Stimulated activated CD4-positive, alpha-beta T cell treated with anti-CD3 and anti-CD28 coated beads, Interleukin-15, amount 100 ng/mL, for 24 hours (primary cell): Measurements from ENCODE around the gene GLYR1.
"Not testable (repeated sequence)": the region's sequence is repeated elsewhere in the genome, so short reads cannot be mapped to it uniquely, and the experiment has no call there.

ENCODE experiments used
- DNase-seq: peaks from one replicate; pipeline ENCODE4 v3.0.0-alpha.2; 2020

Gene GLYR1

DNA sequence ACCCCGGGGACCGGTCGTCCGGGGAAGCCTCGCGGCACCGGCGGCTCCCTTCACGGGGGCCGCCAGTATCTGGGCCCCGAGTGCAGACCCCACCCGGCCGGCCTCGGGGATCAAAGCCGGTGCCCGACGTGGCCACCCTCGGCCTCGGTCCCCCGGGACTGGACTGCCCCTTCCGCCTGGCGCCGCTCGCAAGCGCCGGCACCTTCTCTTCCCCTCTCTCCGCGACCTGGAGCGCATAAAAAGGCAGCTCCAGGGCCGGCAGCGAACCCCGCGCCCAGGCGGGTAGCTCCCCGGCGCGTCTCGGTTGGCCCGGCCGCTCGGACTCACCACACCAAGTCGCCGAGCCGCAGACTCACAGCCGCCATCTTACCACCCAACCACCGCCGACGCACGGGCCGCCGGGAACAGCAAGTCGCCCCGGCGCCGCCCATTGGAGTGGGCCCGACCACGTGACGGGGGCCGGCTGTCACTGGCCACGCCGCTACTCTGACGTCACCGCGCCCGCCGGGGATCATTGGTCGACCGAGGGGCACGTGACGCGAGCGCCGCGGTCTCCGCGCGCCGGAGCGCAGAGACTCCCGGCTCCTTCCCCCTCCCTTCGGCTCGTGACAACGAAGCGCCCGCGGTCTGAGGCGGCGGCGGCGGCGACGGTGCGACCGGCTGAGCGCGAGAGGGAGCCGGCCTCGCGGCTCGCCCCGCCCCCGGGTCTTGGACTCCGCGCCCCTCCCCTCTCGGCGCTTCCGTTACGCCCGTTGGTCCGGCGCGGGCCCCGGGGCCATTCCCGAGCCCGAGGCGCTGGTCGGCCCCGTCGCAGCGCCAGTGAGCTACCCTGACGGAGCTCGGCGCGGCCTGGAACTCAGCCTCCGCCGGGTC is at the start of gene GLYR1, which contains the start of gene UBN1:
Gene GLYR1, minus strand, starts transcription at position 388 of the 873 bp plus-strand sequence. Its CDS starts 23 bp downstream, at position 365.
Gene UBN1, plus strand, starts transcription at position 581 of the 873 bp plus-strand sequence. CDS start 5,437 bp downstream, outside the sequence.
- peak; percentile 100 for DNase-seq

DNA sequence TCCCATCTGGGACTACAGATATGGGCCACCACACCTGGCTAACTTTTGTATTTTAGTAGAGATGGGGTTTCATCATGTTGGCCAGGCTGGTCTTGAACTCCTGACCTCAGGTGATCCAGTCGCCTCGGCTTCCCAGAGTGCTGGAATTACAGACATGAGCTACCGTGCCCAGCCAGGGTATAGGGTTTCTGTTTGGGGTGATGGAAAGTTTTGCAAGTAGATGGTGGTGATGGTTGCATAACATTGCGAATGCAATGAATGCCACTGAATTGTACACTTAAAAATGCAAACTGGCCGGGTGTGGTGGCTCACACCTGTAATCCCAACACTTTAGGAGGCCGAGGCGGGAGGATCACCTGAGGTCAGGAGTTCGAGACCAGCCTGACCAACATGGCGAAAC is 49.7 kb upstream of the GLYR1 start:
- DNase-seq: not testable (repeated sequence)

- no peak for DNase-seq
Measured at GRCh38 chr16:4895366-4895765, 48.3 kb upstream of the GLYR1 start.

GRCh38 chr16:4894276-4895150 is 47.4 kb upstream of the GLYR1 start:
- no peak for DNase-seq

DNA sequence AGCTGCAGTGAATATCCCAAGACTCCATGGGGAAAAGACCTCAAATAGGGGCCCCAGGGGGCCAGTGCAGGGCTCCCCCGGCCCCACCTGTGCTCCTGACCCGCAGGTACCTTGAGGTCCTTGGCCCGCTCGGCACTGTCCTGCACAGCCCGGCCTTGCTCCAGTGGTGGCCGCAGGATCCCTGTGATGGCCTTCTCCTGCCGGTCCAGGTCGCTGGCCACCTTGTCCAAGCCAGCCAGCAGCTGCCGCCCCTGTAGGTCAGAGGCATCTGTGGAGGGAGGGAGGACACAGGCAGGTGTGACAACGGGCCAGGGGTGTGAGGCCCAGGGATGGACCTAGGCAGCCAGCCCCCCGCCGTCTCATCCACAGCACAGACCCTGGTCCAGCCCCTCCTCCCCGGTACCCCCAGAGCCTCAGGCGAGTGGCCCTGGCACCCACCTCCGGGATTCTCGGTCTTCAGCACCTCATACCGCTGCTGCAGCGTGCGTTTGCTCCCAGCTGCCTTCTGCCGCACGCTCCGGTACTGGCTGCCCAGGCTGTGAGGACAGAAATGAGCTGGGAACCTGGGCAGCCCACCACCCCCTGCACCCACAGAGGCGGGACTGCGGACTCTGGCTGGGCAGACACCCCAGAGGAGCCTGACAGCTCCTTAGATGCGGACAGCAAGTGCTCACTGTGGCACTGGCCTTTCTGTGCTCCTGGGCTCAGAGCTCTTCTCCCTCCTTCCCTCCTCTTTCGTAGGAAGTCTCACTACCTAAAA is 46.2 kb upstream of the GLYR1 start:
- DNase-seq: no peak

DNA sequence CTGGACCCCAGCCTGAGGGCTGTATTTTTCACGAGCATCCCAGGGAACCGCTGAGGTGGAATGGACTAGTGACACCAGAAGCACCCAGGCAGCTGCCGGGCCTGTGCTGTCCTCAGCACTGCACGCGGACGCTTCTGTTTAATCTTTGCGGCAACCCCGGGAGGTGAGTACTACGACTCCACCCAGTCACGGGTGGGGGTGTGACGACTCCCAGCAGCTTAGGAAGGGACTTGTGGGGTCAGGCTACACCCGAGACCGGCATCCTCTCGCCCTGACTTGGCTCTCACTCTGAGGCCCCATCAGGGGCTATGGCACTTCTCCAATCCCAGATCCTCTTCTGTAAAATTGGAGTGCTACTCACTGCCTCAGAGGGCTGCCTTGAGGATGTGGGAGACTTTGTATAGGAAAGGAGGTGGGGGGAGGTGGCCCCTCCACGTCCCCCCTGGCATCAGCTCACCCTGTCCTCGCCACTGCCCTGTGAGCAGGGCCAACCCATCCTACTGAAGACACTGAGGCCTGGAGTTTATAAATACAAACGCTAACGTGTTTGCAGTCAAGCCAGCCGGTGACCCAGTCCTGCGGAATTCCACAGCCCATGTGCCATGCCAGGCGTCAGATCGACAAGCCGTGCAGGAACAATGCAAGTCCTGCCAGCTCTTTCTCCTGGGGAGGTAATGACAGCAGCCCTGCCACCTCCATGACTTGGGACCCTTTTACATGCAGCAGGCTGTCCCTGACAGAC is 45.4 kb upstream of the GLYR1 start:
- no peak for DNase-seq

- no peak for DNase-seq
Measured at GRCh38 chr16:4891886-4892216, 44.8 kb upstream of the GLYR1 start.

- no peak for DNase-seq
Measured at GRCh38 chr16:4891097-4891885, 44.2 kb upstream of the GLYR1 start.

DNA sequence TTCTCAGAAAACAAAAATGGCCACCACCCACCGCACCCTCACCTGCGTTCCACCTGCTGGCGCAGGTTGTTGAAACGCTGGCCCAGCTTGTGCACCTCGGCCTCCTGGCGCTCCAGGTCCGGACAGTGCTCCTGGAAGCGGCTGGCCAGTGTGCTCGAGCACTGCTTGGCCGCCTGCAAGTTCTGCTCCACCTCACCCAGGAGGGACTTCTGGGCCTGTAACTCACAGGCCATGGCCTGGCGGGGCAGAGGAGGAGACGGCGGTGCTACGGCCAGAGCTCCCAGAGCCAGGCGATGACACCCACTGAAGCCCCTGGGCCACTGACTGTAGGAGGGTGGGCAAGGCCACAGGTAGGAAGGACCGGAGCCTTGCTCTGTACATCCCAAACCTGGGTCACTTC is 43.6 kb upstream of the GLYR1 start:
- DNase-seq: no peak

DNA sequence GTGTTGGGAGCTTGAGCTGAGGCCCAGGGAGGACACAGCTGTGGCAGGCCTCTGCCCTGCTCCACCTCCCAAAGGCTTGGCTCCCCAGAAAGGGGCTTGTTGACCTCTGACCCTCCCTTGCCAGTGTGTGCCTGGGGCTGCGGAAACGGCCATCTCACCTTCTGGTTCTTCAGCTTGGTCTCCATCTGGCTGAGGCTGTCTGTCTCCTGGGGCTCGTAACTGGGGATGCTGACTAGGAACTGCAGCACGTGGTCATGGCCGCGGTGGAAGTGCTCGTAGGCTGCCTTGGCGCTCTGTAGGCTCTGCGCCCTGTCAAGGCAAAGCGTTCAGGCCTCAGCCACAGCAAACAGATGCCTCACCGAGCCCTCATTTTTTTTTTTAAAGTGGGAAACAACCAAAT is 42.9 kb upstream of the GLYR1 start:
- no peak for DNase-seq

- no peak for DNase-seq
Measured at GRCh38 chr16:4888428-4889135, 41.5 kb upstream of the GLYR1 start.

DNA sequence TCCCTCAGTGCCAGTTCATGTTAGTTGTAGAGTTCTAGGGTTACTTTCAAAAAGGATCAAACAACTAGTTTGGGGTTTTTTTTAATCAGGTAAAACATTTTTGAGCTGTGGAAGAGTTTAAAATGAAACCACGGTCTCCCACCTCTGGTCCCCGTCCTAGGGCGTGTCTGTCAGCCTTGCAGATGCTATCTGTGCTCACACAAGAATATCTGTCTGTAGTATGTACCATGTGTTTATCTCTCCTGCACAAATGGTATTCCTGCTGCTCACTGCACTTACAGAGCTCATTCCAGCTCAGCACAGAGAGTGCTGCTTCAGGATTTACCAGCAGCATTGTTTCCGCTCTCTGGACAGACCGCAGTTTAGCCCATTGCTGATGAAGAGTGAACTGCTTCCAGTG is 39.1 kb upstream of the GLYR1 start:
- no peak for DNase-seq

DNA sequence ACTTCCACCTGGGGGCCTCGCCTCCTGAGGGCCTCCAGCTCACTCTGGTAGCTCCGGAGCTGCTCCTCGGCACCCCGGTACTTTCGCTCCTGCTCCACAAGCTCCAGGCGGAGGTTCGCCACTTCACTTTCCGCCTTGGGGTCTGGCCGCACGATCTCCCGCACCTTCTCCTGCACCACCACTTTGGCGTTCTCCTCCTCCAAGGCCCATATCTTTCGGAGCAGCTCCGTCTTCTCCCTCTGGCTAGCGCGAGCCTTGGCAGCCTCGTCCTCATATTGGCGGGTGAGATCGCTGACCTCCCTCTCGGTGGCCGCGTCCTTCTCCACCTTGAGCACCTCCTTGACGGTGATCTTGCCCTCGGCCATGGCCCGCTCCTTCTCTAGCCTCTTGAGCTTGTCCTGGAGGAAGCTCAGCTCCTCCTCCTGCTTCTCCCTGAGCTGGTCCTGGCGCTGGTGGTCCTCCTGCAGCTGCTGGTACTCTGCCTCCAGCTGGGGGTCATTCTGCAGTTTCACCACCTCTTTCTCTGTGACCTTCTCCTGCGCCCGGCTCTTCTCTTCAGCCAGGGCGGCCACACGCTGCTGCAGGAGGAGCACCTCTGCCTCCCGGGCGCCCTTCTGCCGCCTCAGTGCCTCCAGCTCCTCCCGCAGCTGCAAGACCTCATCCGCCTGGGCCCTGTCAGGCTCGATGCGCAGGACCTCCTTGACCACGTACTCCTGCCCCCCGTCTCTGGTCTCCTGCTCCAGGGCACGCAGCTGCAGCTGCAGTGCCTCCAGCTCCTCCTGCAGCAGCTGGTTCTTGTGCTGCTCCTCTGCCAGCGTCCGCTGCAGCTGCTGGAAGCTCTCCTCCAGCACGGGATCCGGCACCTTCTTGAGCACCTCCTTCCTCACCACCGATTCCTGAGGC is 38.1 kb upstream of the GLYR1 start:
- DNase-seq: no peak

DNA sequence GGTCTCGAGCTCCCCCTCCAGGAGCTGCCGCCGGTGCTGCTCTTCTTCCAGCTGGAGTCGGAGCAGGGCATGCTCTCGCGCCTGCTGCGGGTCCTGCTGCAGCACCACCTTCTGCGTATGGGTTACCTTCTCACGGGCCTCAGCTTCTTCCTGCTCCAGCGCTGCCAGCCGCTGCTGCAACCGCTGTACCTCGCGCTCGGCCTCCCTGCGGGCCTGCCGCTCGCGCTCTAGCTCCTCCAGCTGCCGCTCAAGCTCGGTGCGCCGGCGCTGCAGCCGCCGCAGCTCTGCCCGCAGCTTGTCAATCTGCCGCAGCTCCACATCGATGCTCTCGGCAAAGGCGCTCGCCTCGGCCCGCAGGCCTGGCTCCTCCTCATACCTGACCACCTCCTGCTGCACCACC is 37.1 kb upstream of the GLYR1 start:
- DNase-seq: no peak

DNA sequence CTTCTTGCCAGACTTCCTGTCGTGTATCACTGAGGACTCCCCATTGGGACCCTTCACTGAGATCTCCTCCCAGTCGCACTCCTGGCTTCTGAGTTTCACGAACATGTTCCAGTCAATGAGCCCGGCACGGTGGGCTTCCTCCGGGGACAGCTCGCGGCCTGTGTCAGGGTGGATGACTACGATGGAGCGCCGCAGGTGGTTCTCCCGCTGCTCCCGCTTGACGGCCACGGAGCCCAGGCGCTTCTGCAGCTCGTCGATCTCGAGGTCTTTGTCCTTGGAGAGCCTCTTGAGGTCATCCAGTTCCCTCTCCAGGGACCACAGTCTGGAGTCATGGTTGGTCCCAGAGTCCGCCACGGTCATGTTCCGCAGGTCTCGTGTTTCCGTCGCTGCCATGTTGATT is 36.4 kb upstream of the GLYR1 start:
- DNase-seq: no peak

DNA sequence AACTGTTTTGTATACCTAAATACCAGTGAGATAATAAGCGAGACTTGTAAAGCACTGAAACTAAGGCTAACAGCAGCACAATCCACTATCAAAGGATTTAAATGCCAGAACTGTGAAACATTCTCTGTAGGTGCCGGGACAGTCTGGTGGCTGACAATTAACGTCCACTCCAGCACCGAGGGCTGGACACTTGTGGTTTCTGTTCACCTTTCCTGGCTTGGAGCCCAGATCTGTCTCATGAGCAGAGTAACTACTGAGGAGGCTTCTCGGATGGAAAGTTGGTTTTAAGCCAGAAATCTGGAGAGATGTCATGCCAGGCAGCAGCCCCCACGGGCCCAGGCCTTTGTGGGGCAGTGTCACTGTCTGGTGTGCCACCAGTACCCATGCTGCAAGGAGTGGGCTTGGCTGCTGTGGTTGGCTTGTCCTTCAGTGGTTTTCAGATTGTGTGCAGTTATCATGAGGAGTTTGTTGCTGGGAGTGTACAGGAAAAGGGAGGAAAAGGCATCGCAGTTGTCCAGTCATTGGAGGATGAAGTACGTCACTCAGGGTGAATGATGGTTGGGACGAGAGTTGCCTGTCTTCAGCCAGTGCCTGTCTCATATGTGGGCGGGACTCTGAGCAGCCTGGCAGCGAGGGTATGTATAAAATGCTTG is 35.7 kb upstream of the GLYR1 start:
- DNase-seq: no peak

DNA sequence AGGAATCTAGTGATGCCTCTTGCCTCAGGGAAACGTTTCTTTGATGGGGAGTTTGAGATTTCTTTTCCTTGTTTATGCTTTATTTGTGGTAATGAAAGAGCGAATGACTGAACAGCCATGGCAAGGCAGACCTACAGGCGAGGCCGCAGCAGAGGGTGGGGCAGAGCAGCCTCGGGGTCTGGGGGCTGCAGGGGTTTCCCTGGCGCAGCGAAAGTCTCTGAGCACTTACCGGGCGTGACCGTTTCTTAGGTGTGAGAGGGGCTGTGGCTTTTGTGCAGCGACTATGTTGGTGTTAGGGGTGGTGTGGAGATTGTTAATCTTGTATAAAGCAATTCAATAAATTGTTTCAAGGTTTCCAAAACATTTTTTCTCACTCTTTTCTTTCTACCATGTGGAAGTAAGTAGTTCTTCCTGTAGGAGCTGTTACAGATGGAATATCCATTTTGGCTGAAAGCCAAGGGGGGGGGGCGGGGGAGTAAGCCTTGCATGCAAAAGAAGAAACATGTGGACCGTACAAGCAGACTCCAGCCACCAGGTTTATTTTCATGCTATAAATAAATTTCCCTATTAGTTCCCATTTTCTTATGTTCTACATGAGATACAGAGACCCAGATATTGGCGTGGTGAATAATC is 35.0 kb upstream of the GLYR1 start:
- no peak for DNase-seq

GRCh38 chr16:4880006-4880580 is 33.0 kb upstream of the GLYR1 start:
- no peak for DNase-seq
